ENCODE measurements around the gene PRSS16.

The PRSS16 gene

GRCh38 chr6:27234576-27234975 is 12.9 kb upstream of the PRSS16 start:
- Mint-ChIP-seq H3K4me3 (no peak overlapping the region), H3K27ac (no peak overlapping the region), H3K36me3 (ENCODE audit: low read depth) (peaks cover 12% of the 10 kb centered on the region)

GRCh38 chr6:27237089-27237803 is 10.3 kb upstream of the PRSS16 start:
- Mint-ChIP-seq H3K27me3 (ENCODE audit: low read depth) (peaks cover 55% of the 10 kb centered on the region), H3K9me3 (peaks cover 20% of the 10 kb centered on the region), H3K36me3 (ENCODE audit: low read depth) (peaks cover 12% of the 10 kb centered on the region), H3K4me3 (peak overlapping the region; percentile 64), H3K4me1 (ENCODE audit: low read depth) (peaks cover 25% of the 10 kb centered on the region), H3K27ac (peak overlapping the region; percentile 22)

More at GRCh38 chr6:27234576-27234975, 12.9 kb upstream of the PRSS16 start:
- peaks cover 25% of the 10 kb centered on the region for H3K4me1 Mint-ChIP-seq (ENCODE audit: low read depth)
- H3K27me3 Mint-ChIP-seq (ENCODE audit: low read depth): peaks cover 76% of the 10 kb centered on the region
- peaks cover 20% of the 10 kb centered on the region for H3K9me3 Mint-ChIP-seq

GRCh38 chr6:27238010-27238983 is 9.2 kb upstream of the PRSS16 start:
- Mint-ChIP-seq H3K27ac (peak overlapping the region; percentile 51), H3K9me3 (peaks cover 17% of the 10 kb centered on the region), H3K4me3 (peak overlapping the region; percentile 64), H3K36me3 (ENCODE audit: low read depth) (peaks cover 12% of the 10 kb centered on the region), H3K27me3 (ENCODE audit: low read depth) (peaks cover 55% of the 10 kb centered on the region), H3K4me1 (ENCODE audit: low read depth) (peaks cover 25% of the 10 kb centered on the region)

GRCh38 chr6:27239258-27239657 is 8.2 kb upstream of the PRSS16 start:
- H3K9me3 Mint-ChIP-seq: peaks cover 16% of the 10 kb centered on the region
- H3K4me3 Mint-ChIP-seq: no peak overlapping the region
- H3K27ac Mint-ChIP-seq: no peak overlapping the region
- H3K27me3 Mint-ChIP-seq (ENCODE audit: low read depth): peaks cover 53% of the 10 kb centered on the region
- H3K36me3 Mint-ChIP-seq (ENCODE audit: low read depth): peaks cover 12% of the 10 kb centered on the region
- peaks cover 25% of the 10 kb centered on the region for H3K4me1 Mint-ChIP-seq (ENCODE audit: low read depth)

- H3K27me3 Mint-ChIP-seq (ENCODE audit: low read depth): peaks cover 40% of the 10 kb centered on the region
- peaks cover 10% of the 10 kb centered on the region for H3K36me3 Mint-ChIP-seq (ENCODE audit: low read depth)
- H3K4me1 Mint-ChIP-seq (ENCODE audit: low read depth): peaks cover 19% of the 10 kb centered on the region
- no peak overlapping the region for H3K4me3 Mint-ChIP-seq
- peaks cover 16% of the 10 kb centered on the region for H3K9me3 Mint-ChIP-seq
- H3K27ac Mint-ChIP-seq: no peak overlapping the region
These were observed 6.1 kb upstream of the PRSS16 start for GRCh38 chr6:27241443-27241842.

- Mint-ChIP-seq H3K27me3 (ENCODE audit: low read depth) (peaks cover 27% of the 10 kb centered on the region), H3K4me1 (ENCODE audit: low read depth) (peaks cover 11% of the 10 kb centered on the region), H3K9me3 (peaks cover 7% of the 10 kb centered on the region), H3K27ac (no peak overlapping the region), H3K4me3 (no peak overlapping the region), H3K36me3 (ENCODE audit: low read depth) (peaks cover 7% of the 10 kb centered on the region)
These were observed 4.8 kb upstream of the PRSS16 start for GRCh38 chr6:27242589-27243265.

- peaks cover 45% of the 10 kb centered on the region for H3K27me3 Mint-ChIP-seq (ENCODE audit: low read depth)
- H3K36me3 Mint-ChIP-seq (ENCODE audit: low read depth): no peaks in the 10 kb centered on the region
- H3K27ac Mint-ChIP-seq: no peak overlapping the region
- H3K4me1 Mint-ChIP-seq (ENCODE audit: low read depth): peaks cover 2% of the 10 kb centered on the region
- H3K4me3 Mint-ChIP-seq: no peak overlapping the region
- H3K9me3 Mint-ChIP-seq: no peaks in the 10 kb centered on the region
These were observed 1.3 kb downstream of the PRSS16 start for GRCh38 chr6:27248783-27249182.

- Mint-ChIP-seq H3K27ac (no peak overlapping the region), H3K36me3 (ENCODE audit: low read depth) (no peaks in the 10 kb centered on the region), H3K27me3 (ENCODE audit: low read depth) (peaks cover 56% of the 10 kb centered on the region)
These were observed 3.0 kb downstream of the PRSS16 start for GRCh38 chr6:27250277-27251111.

GRCh38 chr6:27251112-27251605 is 3.7 kb downstream of the PRSS16 start:
- H3K27ac Mint-ChIP-seq: no peak overlapping the region
- H3K4me3 Mint-ChIP-seq: peak overlapping the region; percentile 86
- H3K27me3 Mint-ChIP-seq (ENCODE audit: low read depth): peaks cover 62% of the 10 kb centered on the region
- peaks cover 2% of the 10 kb centered on the region for H3K4me1 Mint-ChIP-seq (ENCODE audit: low read depth)
- H3K36me3 Mint-ChIP-seq (ENCODE audit: low read depth): no peaks in the 10 kb centered on the region
- H3K9me3 Mint-ChIP-seq: no peaks in the 10 kb centered on the region

More at GRCh38 chr6:27250277-27251111, 3.0 kb downstream of the PRSS16 start:
- Mint-ChIP-seq H3K4me3 (peak overlapping the region; percentile 86), H3K9me3 (no peaks in the 10 kb centered on the region), H3K4me1 (ENCODE audit: low read depth) (peaks cover 2% of the 10 kb centered on the region)

GRCh38 chr6:27251606-27252251 is 4.2 kb downstream of the PRSS16 start:
- Mint-ChIP-seq H3K27me3 (ENCODE audit: low read depth) (peaks cover 67% of the 10 kb centered on the region), H3K36me3 (ENCODE audit: low read depth) (no peaks in the 10 kb centered on the region), H3K27ac (no peak overlapping the region), H3K4me1 (ENCODE audit: low read depth) (peaks cover 2% of the 10 kb centered on the region), H3K4me3 (peak overlapping the region; percentile 70), H3K9me3 (no peaks in the 10 kb centered on the region)

GRCh38 chr6:27254566-27254965 is 7.1 kb downstream of the PRSS16 start:
- peaks cover 68% of the 10 kb centered on the region for H3K27me3 Mint-ChIP-seq (ENCODE audit: low read depth)

GRCh38 chr6:27255866-27256265 is 8.4 kb downstream of the PRSS16 start:
- Mint-ChIP-seq H3K9me3 (peaks cover 5% of the 10 kb centered on the region), H3K27ac (no peak overlapping the region), H3K36me3 (ENCODE audit: low read depth) (no peaks in the 10 kb centered on the region), H3K4me3 (no peak overlapping the region), H3K4me1 (ENCODE audit: low read depth) (peaks cover 2% of the 10 kb centered on the region), H3K27me3 (ENCODE audit: low read depth) (peaks cover 63% of the 10 kb centered on the region)

More at GRCh38 chr6:27254566-27254965, 7.1 kb downstream of the PRSS16 start:
- Mint-ChIP-seq H3K27ac (no peak overlapping the region), H3K4me3 (no peak overlapping the region), H3K4me1 (ENCODE audit: low read depth) (peaks cover 2% of the 10 kb centered on the region), H3K36me3 (ENCODE audit: low read depth) (no peaks in the 10 kb centered on the region), H3K9me3 (peaks cover 5% of the 10 kb centered on the region)

GRCh38 chr6:27260369-27260768 is 12.9 kb downstream of the PRSS16 start:
- Mint-ChIP-seq H3K27me3 (ENCODE audit: low read depth) (peaks cover 48% of the 10 kb centered on the region), H3K36me3 (ENCODE audit: low read depth) (no peaks in the 10 kb centered on the region), H3K4me1 (ENCODE audit: low read depth) (no peaks in the 10 kb centered on the region), H3K27ac (no peak overlapping the region), H3K9me3 (peaks cover 5% of the 10 kb centered on the region), H3K4me3 (no peak overlapping the region)
